MG63 (cell line): ENCODE data around the gene ACSL5. TPM values are rescaled to one million over a fixed set of nuclear protein-coding genes. Genes with fewer than 3 reads are reported as not detected.

Experiments used
- DNase-seq: peaks from one replicate; pipeline ENCODE4 v3.0.0-alpha.2; 2020
- H3K27me3 ChIP-seq: fragments of 250-450 bp; sonication (Bioruptor Pico); 2 replicates; pipeline ENCODE4 v1.5.1; 2020; ENCODE audit warnings: mild to moderate bottlenecking, moderate library complexity
- H3K36me3 ChIP-seq: fragments of 250-450 bp; sonication (Bioruptor Pico); 2 replicates; pipeline ENCODE4 v1.5.1; 2020; ENCODE audit warnings: mild to moderate bottlenecking, moderate library complexity
- H3K4me3 ChIP-seq: fragments of 250-450 bp; sonication (Bioruptor Pico); 2 replicates; pipeline ENCODE4 v1.5.1; 2020; ENCODE audit warnings: mild to moderate bottlenecking, moderate library complexity
- H3K9me3 ChIP-seq: fragments of 250-450 bp; sonication (Bioruptor Pico); 2 replicates; pipeline ENCODE4 v1.5.1; 2020; ENCODE audit warnings: mild to moderate bottlenecking, moderate library complexity
- total RNA-seq: library from RNA; depleted of rRNA; stranded (reverse); fragments of >200 nt; shearing (Covaris generic); gene quantifications from 2 replicates; pipeline ENCODE4 v1.2.3, GENCODE V29; 2014; ENCODE audit warnings: low replicate concordance; rRNA removed

Gene ACSL5, protein sequence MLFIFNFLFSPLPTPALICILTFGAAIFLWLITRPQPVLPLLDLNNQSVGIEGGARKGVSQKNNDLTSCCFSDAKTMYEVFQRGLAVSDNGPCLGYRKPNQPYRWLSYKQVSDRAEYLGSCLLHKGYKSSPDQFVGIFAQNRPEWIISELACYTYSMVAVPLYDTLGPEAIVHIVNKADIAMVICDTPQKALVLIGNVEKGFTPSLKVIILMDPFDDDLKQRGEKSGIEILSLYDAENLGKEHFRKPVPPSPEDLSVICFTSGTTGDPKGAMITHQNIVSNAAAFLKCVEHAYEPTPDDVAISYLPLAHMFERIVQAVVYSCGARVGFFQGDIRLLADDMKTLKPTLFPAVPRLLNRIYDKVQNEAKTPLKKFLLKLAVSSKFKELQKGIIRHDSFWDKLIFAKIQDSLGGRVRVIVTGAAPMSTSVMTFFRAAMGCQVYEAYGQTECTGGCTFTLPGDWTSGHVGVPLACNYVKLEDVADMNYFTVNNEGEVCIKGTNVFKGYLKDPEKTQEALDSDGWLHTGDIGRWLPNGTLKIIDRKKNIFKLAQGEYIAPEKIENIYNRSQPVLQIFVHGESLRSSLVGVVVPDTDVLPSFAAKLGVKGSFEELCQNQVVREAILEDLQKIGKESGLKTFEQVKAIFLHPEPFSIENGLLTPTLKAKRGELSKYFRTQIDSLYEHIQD
- total RNA-seq: 3.2 and 6.5 TPM in 2 replicates

- Histone ChIP-seq H3K27me3 (no peaks in the 10 kb centered on the region), H3K4me3 (no peak within 1 kb of the TSS), H3K36me3 (no peaks in the 10 kb centered on the region), H3K9me3 (no peaks in the 10 kb centered on the region)
- no peak for DNase-seq
Measured at GRCh38 chr10:112373912-112374338, at the start of gene ACSL5. ACSL5 (plus strand) TSS chr10:112374116; CDS start chr10:112394947, 20,831 bp downstream.

DNA sequence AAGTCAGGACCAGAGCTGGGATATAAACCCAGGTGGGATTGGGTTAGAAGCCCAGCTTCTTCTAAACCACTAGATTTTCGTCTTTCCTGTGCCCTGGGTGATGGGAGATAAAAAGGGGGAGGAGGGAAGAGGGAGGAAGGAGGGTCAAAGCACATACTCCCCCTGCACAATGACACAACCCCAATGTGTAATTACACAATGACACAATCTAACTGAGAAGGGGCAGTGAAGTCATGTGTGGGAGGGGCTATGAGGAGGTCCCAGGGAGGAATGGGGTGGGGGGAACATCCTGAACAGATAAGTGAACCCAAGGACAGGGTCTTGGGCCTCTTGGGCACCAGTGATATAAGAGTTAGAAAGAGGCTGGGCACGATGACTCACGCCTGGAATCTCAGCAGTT, 46.2 kb upstream of the ACSL5 start:
- Histone ChIP-seq H3K36me3 (no peaks in the 10 kb centered on the region), H3K4me3 (no peak overlapping the region), H3K9me3 (no peaks in the 10 kb centered on the region), H3K27me3 (no peaks in the 10 kb centered on the region)
- DNase-seq: no peak

GRCh38 chr10:112330162-112330561, 43.8 kb upstream of the ACSL5 start:
- no peaks in the 10 kb centered on the region for H3K9me3 ChIP-seq
- H3K4me3 ChIP-seq: no peak overlapping the region
- no peak for DNase-seq
- no peaks in the 10 kb centered on the region for H3K36me3 ChIP-seq
- H3K27me3 ChIP-seq: no peaks in the 10 kb centered on the region

GRCh38 chr10:112330607-112331160, 43.2 kb upstream of the ACSL5 start:
- no peak overlapping the region for H3K4me3 ChIP-seq
- H3K27me3 ChIP-seq: no peaks in the 10 kb centered on the region
- H3K9me3 ChIP-seq: no peaks in the 10 kb centered on the region
- DNase-seq: no peak
- no peaks in the 10 kb centered on the region for H3K36me3 ChIP-seq

- Histone ChIP-seq H3K4me3 (no peak overlapping the region), H3K27me3 (no peaks in the 10 kb centered on the region), H3K9me3 (no peaks in the 10 kb centered on the region), H3K36me3 (no peaks in the 10 kb centered on the region)
- DNase-seq: no peak
Measured at GRCh38 chr10:112332022-112332421, 41.9 kb upstream of the ACSL5 start.

DNA sequence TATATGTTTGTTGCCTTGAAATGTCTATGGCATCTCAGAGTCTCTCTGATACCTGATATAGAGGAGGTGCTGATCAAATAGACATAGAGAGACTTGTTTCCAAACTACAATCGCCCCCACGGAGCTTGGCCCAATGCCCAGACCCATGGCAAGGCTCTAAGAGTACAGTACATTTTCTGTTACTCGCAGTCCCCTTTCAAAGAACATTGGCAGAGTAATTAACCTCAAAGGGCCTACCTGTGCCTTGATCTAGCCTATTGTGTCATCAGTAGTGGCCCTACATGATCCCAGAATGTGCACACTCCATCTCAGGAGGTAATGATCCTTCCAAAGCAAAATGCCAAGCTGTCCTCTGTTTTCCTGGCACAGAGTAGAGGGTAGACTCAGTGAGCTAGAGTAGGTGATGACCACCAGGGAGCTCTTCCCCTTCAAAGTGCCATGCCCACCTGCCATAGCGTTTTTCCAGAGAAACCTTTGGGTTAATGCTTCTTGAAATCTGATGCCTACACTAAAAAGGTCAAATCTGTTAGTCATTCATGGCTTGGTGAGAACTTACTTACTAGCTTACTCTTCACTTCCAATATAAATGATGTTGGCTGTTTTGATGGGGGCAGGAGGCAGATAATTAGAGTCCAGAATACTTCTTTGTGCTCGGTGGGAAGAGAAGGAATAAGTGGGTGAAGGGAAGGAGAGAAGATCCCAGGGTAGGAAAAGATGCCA, 41.2 kb upstream of the ACSL5 start:
- no peak for DNase-seq
- H3K4me3 ChIP-seq: no peak overlapping the region
- no peaks in the 10 kb centered on the region for H3K27me3 ChIP-seq
- H3K9me3 ChIP-seq: no peaks in the 10 kb centered on the region
- H3K36me3 ChIP-seq: no peaks in the 10 kb centered on the region

DNA sequence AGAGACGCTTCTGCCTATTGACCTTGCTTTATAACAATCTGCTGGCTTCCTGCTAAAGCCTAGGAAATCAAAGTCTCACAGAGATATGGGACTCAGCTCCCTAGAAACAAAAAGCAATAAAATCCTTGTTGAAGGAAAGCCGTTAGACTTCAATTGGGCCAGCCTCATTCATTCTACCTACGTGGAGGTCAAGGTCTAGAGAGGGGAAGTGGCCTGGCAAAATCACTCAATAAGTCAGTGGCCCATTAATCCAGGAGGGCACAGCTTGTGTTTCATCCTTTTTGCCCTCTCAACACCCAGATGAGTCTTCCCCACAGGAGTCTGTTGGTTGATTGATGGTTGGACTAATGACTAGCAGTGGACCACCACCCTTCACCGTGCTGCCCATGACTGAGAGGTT, 40.5 kb upstream of the ACSL5 start:
- Histone ChIP-seq H3K27me3 (no peaks in the 10 kb centered on the region), H3K36me3 (no peaks in the 10 kb centered on the region)
- DNase-seq: no peak

GRCh38 chr10:112335111-112335867, 38.6 kb upstream of the ACSL5 start:
- Histone ChIP-seq H3K36me3 (no peaks in the 10 kb centered on the region), H3K9me3 (no peaks in the 10 kb centered on the region), H3K27me3 (no peaks in the 10 kb centered on the region), H3K4me3 (no peak overlapping the region)
- no peak for DNase-seq

More for the DNA sequence above, 40.5 kb upstream of the ACSL5 start:
- no peak overlapping the region for H3K4me3 ChIP-seq
- no peaks in the 10 kb centered on the region for H3K9me3 ChIP-seq

GRCh38 chr10:112335868-112336265, 38.0 kb upstream of the ACSL5 start:
- Histone ChIP-seq H3K9me3 (no peaks in the 10 kb centered on the region), H3K4me3 (no peak overlapping the region), H3K27me3 (no peaks in the 10 kb centered on the region), H3K36me3 (no peaks in the 10 kb centered on the region)
- DNase-seq: no peak

GRCh38 chr10:112336556-112337201, 37.2 kb upstream of the ACSL5 start:
- no peak for DNase-seq
- no peaks in the 10 kb centered on the region for H3K27me3 ChIP-seq

GRCh38 chr10:112338957-112339356, 35.0 kb upstream of the ACSL5 start:
- Histone ChIP-seq H3K4me3 (no peak overlapping the region), H3K27me3 (no peaks in the 10 kb centered on the region), H3K9me3 (no peaks in the 10 kb centered on the region), H3K36me3 (no peaks in the 10 kb centered on the region)
- no peak for DNase-seq

More at GRCh38 chr10:112336556-112337201, 37.2 kb upstream of the ACSL5 start:
- Histone ChIP-seq H3K9me3 (no peaks in the 10 kb centered on the region), H3K36me3 (no peaks in the 10 kb centered on the region), H3K4me3 (no peak overlapping the region)

DNA sequence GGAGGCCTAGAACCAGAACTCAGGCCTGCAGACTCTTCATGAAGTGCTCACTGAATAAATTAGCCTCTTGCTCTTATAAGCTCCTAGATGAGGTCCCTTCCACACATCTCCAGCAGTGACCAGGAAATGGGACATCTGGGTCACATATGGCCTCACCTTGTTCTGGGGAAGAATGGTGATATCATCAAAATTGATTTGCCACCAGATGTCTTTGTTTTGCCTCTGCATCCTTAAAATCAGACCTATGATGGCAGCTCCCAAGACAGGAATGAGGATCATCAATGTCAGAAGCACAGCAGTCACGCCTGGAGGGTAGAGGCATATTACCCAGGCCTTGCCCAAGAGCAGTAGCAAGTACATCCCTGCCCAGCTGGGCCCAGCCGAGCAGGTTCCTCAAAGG, 33.3 kb upstream of the ACSL5 start:
- Histone ChIP-seq H3K4me3 (no peak overlapping the region), H3K36me3 (no peaks in the 10 kb centered on the region), H3K27me3 (no peaks in the 10 kb centered on the region), H3K9me3 (no peaks in the 10 kb centered on the region)
- DNase-seq: no peak

DNA sequence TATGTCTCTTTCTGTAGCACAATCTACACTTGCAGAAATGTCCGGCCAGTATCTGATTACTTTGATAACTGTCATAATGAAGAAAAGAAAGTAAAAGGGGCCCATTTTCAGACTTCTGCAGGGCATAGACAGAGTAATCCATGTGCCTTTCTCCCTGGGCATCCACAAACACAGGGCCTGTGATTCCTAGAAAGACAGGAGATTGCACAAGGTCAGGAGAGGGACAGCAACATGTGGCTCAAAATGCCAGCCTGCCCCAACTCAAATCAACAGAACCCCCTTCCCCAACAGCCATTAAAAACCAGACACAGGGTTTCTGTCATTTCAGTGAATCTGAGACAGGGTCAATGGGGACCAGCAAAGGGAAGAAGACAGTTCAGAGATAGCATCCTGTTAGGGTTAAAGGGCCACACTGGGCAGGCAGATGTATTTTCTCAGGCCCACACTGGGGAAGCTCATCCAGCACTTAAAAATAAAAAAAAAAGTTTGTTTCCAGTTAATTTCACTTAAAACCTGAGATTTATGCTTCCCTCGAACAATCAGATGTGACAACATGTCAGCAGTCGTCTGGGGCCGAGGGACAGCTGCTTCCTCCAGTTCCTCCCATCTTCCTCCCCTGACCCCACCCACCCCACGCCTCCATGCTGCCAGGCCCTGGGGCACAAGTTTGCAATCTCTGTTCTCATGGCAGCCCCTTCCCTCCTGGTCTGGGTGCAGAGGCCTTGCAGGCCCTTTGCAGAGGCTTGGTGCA, 30.7 kb upstream of the ACSL5 start:
- Histone ChIP-seq H3K27me3 (no peaks in the 10 kb centered on the region), H3K36me3 (no peaks in the 10 kb centered on the region)
- DNase-seq: no peak

DNA sequence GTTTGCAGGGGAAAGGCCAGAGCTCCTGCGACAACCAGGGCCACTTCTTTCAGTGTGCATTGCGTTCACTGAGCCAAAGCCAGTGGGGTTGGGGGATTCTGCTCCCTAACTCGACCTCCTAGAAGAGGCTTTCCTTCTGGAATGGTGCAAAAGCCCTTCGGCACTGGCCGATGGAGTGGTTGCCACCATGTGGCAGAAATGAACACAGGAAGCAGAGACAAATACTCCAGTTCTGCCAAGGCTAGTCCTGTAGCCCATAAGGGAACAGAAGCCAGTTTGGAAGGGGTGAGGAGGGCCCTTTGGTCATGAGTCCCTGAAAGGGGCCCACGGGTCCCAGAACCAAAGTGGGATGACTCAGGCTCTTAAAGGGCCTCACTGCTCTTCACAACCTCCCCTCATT, 29.7 kb upstream of the ACSL5 start:
- H3K9me3 ChIP-seq: no peaks in the 10 kb centered on the region
- DNase-seq: no peak
- no peaks in the 10 kb centered on the region for H3K27me3 ChIP-seq
- H3K4me3 ChIP-seq: no peak overlapping the region
- no peaks in the 10 kb centered on the region for H3K36me3 ChIP-seq

More for the DNA sequence above, 30.7 kb upstream of the ACSL5 start:
- no peaks in the 10 kb centered on the region for H3K9me3 ChIP-seq
- no peak overlapping the region for H3K4me3 ChIP-seq

- Histone ChIP-seq H3K36me3 (no peaks in the 10 kb centered on the region), H3K4me3 (no peak overlapping the region), H3K27me3 (no peaks in the 10 kb centered on the region), H3K9me3 (no peaks in the 10 kb centered on the region)
- DNase-seq: no peak
Measured at GRCh38 chr10:112345202-112345601, 28.7 kb upstream of the ACSL5 start.
